Measurements from ENCODE around the gene C21orf58.

Gene C21orf58

DNA sequence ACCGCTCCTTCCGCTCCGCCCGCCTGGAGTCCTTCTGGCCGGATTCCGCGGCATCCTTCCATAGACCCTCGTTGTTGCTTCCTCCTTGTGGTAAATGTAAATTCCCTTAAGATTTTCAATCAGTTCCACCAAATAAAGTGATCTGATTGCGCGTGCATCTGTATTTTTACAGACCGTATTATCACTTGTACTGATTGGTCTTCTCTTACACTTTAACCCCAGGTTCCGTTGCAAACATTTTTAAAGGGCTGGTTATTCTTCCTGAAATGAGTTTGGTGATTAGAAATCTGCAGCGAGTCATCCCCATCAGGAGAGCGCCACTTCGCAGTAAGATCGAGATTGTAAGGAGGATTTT lies 37.0 kb downstream of the C21orf58 start:
- Histone ChIP-seq H3K4me1 (ENCODE audit: insufficient read depth, low read length) (peaks cover 50% of the 10 kb centered on the region), H3K27me3 (ENCODE audit: insufficient read depth, low read length, poor library complexity) (no peaks in the 10 kb centered on the region), H2AFZ (ENCODE audit: low read depth, low read length) (peak overlapping the region; percentile 84), H3K79me2 (ENCODE audit: insufficient read depth, low read length) (peaks cover 61% of the 10 kb centered on the region), H3K9me3 (ENCODE audit: insufficient read depth, low read length, severe bottlenecking) (no peaks in the 10 kb centered on the region), H3K4me2 (ENCODE audit: insufficient read depth, low read length) (peak overlapping the region; percentile 85), H3K4me3 (ENCODE audit: low read depth in 1 of 2, low read length in 2 of 2) (peak overlapping the region; percentile 42 to 80), H3K9ac (ENCODE audit: low read depth, low read length) (peak overlapping the region; percentile 98), H4K20me1 (ENCODE audit: insufficient read depth, low read length) (peaks cover 10% of the 10 kb centered on the region; the same call in 1 of the 2 replicates), H3K36me3 (ENCODE audit: insufficient read depth, low read length) (peaks cover 25% of the 10 kb centered on the region), H3K27ac (ENCODE audit: low read length) (peak overlapping the region; percentile 81)
- no peak; the same call in 2 of the 3 replicates for ATAC-seq (ENCODE audit: insufficient read depth, low read depth)
- DNase-seq = no peak
- no peak for TF ChIP-seq EZH2 (IDR thresholded peaks at IDR 0.05; ENCODE audit: borderline replicate concordance, low read depth, low read length, severe bottlenecking)
- TF ChIP-seq, protein P1, sequence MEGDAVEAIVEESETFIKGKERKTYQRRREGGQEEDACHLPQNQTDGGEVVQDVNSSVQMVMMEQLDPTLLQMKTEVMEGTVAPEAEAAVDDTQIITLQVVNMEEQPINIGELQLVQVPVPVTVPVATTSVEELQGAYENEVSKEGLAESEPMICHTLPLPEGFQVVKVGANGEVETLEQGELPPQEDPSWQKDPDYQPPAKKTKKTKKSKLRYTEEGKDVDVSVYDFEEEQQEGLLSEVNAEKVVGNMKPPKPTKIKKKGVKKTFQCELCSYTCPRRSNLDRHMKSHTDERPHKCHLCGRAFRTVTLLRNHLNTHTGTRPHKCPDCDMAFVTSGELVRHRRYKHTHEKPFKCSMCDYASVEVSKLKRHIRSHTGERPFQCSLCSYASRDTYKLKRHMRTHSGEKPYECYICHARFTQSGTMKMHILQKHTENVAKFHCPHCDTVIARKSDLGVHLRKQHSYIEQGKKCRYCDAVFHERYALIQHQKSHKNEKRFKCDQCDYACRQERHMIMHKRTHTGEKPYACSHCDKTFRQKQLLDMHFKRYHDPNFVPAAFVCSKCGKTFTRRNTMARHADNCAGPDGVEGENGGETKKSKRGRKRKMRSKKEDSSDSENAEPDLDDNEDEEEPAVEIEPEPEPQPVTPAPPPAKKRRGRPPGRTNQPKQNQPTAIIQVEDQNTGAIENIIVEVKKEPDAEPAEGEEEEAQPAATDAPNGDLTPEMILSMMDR (IDR thresholded peaks at IDR 0.05; ENCODE audit: borderline replicate concordance, extremely low read depth, low read length, poor library complexity, severe bottlenecking) = no peak

GRCh38 chr21:46285761-46286647 lies 37.7 kb downstream of the C21orf58 start, which contains the start of gene YBEY:
TSS of gene YBEY (plus strand) at chr21:46286342. CDS start at chr21:46286914, 572 bp downstream.
- Histone ChIP-seq H3K27ac (ENCODE audit: low read length) (peak within 1 kb of the TSS; percentile 81), H4K20me1 (ENCODE audit: insufficient read depth, low read length) (peaks cover 13% of the 10 kb centered on the region; the same call in 1 of the 2 replicates), H2AFZ (ENCODE audit: low read depth, low read length) (peak within 1 kb of the TSS; percentile 84), H3K36me3 (ENCODE audit: insufficient read depth, low read length) (peaks cover 24% of the 10 kb centered on the region), H3K27me3 (ENCODE audit: insufficient read depth, low read length, poor library complexity) (no peaks in the 10 kb centered on the region), H3K79me2 (ENCODE audit: insufficient read depth, low read length) (peaks cover 68% of the 10 kb centered on the region), H3K4me3 (ENCODE audit: low read depth in 1 of 2, low read length in 2 of 2) (peak within 1 kb of the TSS; percentile 42 to 80), H3K9me3 (ENCODE audit: insufficient read depth, low read length, severe bottlenecking) (no peaks in the 10 kb centered on the region), H3K9ac (ENCODE audit: low read depth, low read length) (peak within 1 kb of the TSS; percentile 98), H3K4me1 (ENCODE audit: insufficient read depth, low read length) (peaks cover 50% of the 10 kb centered on the region), H3K4me2 (ENCODE audit: insufficient read depth, low read length) (peak within 1 kb of the TSS; percentile 85)
- peak; percentile 89 for DNase-seq
- ATAC-seq (ENCODE audit: insufficient read depth, low read depth) = peak; percentile 90
- TF ChIP-seq, protein P1 (IDR thresholded peaks at IDR 0.05; ENCODE audit: borderline replicate concordance, extremely low read depth, low read length, poor library complexity, severe bottlenecking) = peak; percentile 63
- TF ChIP-seq EZH2 (IDR thresholded peaks at IDR 0.05; ENCODE audit: borderline replicate concordance, low read depth, low read length, severe bottlenecking) = no peak

GRCh38 chr21:46285206-46285661 lies 38.4 kb downstream of the C21orf58 start, which contains the start of gene MCM3AP:
TSS of gene MCM3AP (minus strand) at chr21:46285611. CDS start at chr21:46285286, 325 bp downstream.
- Histone ChIP-seq H3K36me3 (ENCODE audit: insufficient read depth, low read length) (peaks cover 31% of the 10 kb centered on the region), H3K4me3 (ENCODE audit: low read depth in 1 of 2, low read length in 2 of 2) (peak within 1 kb of the TSS; percentile 42 to 80), H3K27ac (ENCODE audit: low read length) (peak within 1 kb of the TSS; percentile 81), H3K4me1 (ENCODE audit: insufficient read depth, low read length) (peaks cover 50% of the 10 kb centered on the region), H2AFZ (ENCODE audit: low read depth, low read length) (peak within 1 kb of the TSS; percentile 84), H3K9ac (ENCODE audit: low read depth, low read length) (peak within 1 kb of the TSS; percentile 98), H4K20me1 (ENCODE audit: insufficient read depth, low read length) (peaks cover 18% of the 10 kb centered on the region; the same call in 1 of the 2 replicates), H3K79me2 (ENCODE audit: insufficient read depth, low read length) (peaks cover 73% of the 10 kb centered on the region), H3K9me3 (ENCODE audit: insufficient read depth, low read length, severe bottlenecking) (no peaks in the 10 kb centered on the region), H3K27me3 (ENCODE audit: insufficient read depth, low read length, poor library complexity) (no peaks in the 10 kb centered on the region), H3K4me2 (ENCODE audit: insufficient read depth, low read length) (peak within 1 kb of the TSS; percentile 85)
- no peak for ATAC-seq (ENCODE audit: insufficient read depth, low read depth)
- DNase-seq = no peak
- no peak for TF ChIP-seq EZH2 (IDR thresholded peaks at IDR 0.05; ENCODE audit: borderline replicate concordance, low read depth, low read length, severe bottlenecking)
- TF ChIP-seq, protein P1 (IDR thresholded peaks at IDR 0.05; ENCODE audit: borderline replicate concordance, extremely low read depth, low read length, poor library complexity, severe bottlenecking) = no peak
